GM11168 (cell line): ENCODE data around the gene SUSD4.

Source experiments
- in situ Hi-C: fragments of 300-500 bp; cut with MboI; formaldehyde crosslinking; loops from one replicate; pipeline ENCODE4 v1.12.0; 2022; ENCODE audit warnings: low sequenced_read_pairs; ENCODE audit not compliant: unreplicated experiment

Gene SUSD4

GRCh38 chr1:223201967-223202366 is 162.0 kb downstream of the SUSD4 start:
- in situ Hi-C loops: no loop called here

- in situ Hi-C loops: no loop called here
Measured at GRCh38 chr1:223200903-223201302, 163.1 kb downstream of the SUSD4 start.

- in situ Hi-C loops: no loop called here
Measured at GRCh38 chr1:223199094-223199647, 164.8 kb downstream of the SUSD4 start.

- in situ Hi-C loops: no loop called here
Measured at GRCh38 chr1:223198628-223198965, 165.4 kb downstream of the SUSD4 start.

GRCh38 chr1:223197923-223198627 is 165.9 kb downstream of the SUSD4 start:
- in situ Hi-C loops: no loop called here

GRCh38 chr1:223189903-223190724 is 173.9 kb downstream of the SUSD4 start:
- in situ Hi-C loops: no loop called here

GRCh38 chr1:223189525-223189902 is 174.5 kb downstream of the SUSD4 start:
- in situ Hi-C loops: no loop called here

GRCh38 chr1:223188618-223189356 is 175.2 kb downstream of the SUSD4 start:
- in situ Hi-C loops: no loop called here

- in situ Hi-C loops: no loop called here
Measured at GRCh38 chr1:223186800-223187199, 177.2 kb downstream of the SUSD4 start.

GRCh38 chr1:223183268-223183862 is 180.6 kb downstream of the SUSD4 start:
- in situ Hi-C loops: no loop called here

GRCh38 chr1:223180731-223181321 is 183.2 kb downstream of the SUSD4 start:
- in situ Hi-C loops: no loop called here

GRCh38 chr1:223179786-223180185 is 184.2 kb downstream of the SUSD4 start:
- in situ Hi-C loops: no loop called here

GRCh38 chr1:223179280-223179679 is 184.7 kb downstream of the SUSD4 start:
- in situ Hi-C loops: no loop called here

- in situ Hi-C loops: no loop called here
Measured at GRCh38 chr1:223177681-223178080, 186.3 kb downstream of the SUSD4 start.

- in situ Hi-C loops: no loop called here
Measured at GRCh38 chr1:223176437-223176836, 187.5 kb downstream of the SUSD4 start.

- in situ Hi-C loops: no loop called here
Measured at GRCh38 chr1:223175633-223176032, 188.3 kb downstream of the SUSD4 start.

GRCh38 chr1:223175032-223175431 is 188.9 kb downstream of the SUSD4 start:
- in situ Hi-C loops: no loop called here
